ENCODE measurements around the gene REPIN1.

Gene REPIN1

DNA sequence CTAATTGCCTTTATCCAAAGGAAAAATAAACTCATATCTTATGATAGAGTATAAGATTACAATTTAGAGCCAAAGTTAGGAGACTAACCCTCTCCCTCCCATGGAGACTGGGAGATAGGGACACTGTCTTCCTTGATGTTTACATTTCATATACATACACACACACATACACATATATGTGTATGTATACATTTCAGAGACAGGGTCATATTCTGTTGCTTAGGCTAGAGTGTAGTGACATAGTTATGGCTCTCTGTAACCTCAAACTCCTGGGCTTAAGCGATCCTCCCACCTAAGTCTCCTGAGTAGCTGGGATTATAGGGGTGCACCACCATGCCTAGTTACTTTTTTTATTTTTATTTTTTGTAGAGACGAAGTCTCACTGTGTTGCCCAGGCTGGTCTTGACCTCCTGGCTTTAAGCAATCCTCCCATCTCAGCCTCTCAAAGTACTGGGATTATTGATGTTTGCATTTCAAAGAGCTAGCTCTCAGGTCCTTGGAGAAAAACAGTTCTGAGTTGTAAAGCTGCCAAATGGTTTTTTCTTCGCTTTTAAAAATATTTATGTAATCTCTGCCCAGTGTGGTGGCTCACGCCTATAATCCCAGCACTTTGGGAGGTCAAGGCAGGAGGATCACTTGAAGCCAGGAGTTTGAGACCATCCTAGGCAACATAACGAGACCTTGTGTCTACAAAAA, 8.1 kb upstream of the REPIN1 start:
- H3K4me3 ChIP-seq: no peak overlapping the region
- H3K9me3 ChIP-seq (ENCODE audit: low read depth, low read length): no peaks in the 10 kb centered on the region
- DNase-seq (ENCODE audit: low read depth, low spot score): no peak

DNA sequence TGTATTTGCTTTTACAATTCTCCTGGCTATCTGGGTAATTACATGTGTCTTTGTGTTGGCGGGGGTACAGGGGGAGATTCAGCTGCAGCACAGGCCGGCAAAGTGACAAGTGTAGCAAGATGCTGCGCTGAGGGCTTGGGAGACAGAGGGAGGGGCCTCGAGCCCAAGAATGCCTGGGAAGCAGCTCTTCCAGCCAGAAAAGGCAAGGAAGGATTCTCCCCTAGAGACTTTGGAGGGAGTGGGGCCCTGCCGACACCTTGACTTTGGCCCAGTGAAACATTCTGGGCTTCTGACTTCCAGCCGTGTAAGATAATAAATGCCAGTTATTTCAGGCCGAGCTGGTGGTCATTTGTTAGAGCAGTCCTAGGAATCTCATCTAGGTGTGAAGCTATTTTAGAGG, 7.2 kb upstream of the REPIN1 start:
- H3K9me3 ChIP-seq (ENCODE audit: low read depth, low read length): no peaks in the 10 kb centered on the region
- no peak overlapping the region for H3K27ac ChIP-seq
- no peaks in the 10 kb centered on the region for H3K36me3 ChIP-seq (ENCODE audit: insufficient read depth, low read length)
- no peak overlapping the region for H3K9ac ChIP-seq (ENCODE audit: insufficient read length)
- TF ChIP-seq FOXP2 (optimal IDR thresholded peaks at IDR 0.05; ENCODE audit: control extremely low read depth, extremely low read length, insufficient read depth): no peak
- no peak for TF ChIP-seq POLR2AphosphoS5 (IDR thresholded peaks at IDR 0.05; ENCODE audit: borderline replicate concordance, low read depth, low read length)
- no peak for TF ChIP-seq EZH2 (IDR thresholded peaks at IDR 0.05)
- no peak for DNase-seq (ENCODE audit: low read depth, low spot score)
- no peak overlapping the region for H3K4me3 ChIP-seq

More for the DNA sequence above, 8.1 kb upstream of the REPIN1 start:
- Histone ChIP-seq H3K27ac (no peak overlapping the region), H3K36me3 (ENCODE audit: insufficient read depth, low read length) (no peaks in the 10 kb centered on the region), H3K9ac (ENCODE audit: insufficient read length) (no peak overlapping the region)
- TF ChIP-seq FOXP2 (optimal IDR thresholded peaks at IDR 0.05; ENCODE audit: control extremely low read depth, extremely low read length, insufficient read depth) (no peak), EZH2 (IDR thresholded peaks at IDR 0.05) (no peak), POLR2AphosphoS5 (IDR thresholded peaks at IDR 0.05; ENCODE audit: borderline replicate concordance, low read depth, low read length) (no peak)

DNA sequence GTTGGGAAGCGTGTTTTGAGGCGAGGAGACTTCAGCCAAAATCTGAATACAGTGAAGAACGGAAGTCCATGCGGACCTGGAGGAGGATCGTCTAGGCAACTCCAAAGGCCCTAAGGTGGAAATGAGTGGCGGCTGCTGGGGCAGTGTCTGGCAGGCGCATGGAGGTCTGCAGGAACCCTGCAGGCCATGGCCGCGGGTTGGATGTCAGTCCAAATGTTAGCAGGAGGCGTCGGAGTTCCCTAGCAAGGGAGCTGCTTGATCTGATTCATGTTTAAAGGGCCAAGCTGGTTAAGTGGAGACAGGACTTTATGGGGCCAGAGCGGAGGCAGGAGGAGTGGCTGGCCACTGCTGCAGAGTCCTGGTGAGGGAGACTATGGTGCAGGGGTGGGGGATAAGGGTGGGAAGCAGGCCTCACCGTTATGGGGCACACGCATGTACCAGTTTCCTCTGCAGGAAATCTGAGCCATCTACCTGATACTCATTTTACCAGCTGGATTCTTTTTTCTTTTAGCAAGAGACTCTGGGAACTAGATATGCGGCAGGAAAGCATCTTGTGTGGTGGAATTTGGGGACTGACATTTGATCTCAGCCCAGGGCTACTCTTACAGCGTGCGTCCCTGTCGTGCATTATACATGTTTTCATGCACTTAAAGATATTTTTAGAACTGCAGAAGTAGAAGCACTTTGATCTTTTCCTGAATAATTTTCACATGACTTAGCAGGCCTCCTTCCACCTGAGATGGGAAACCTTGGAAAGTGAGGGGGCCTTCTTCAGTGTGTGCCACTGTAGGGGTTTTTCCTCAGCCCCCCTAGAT, 6.6 kb upstream of the REPIN1 start:
- no peaks in the 10 kb centered on the region for H3K36me3 ChIP-seq (ENCODE audit: insufficient read depth, low read length)
- H3K9ac ChIP-seq (ENCODE audit: insufficient read length): no peak overlapping the region
- H3K4me3 ChIP-seq: no peak overlapping the region
- H3K27ac ChIP-seq: no peak overlapping the region
- no peaks in the 10 kb centered on the region for H3K9me3 ChIP-seq (ENCODE audit: low read depth, low read length)
- TF ChIP-seq EZH2 (IDR thresholded peaks at IDR 0.05) (no peak), FOXP2 (optimal IDR thresholded peaks at IDR 0.05; ENCODE audit: control extremely low read depth, extremely low read length, insufficient read depth) (no peak), POLR2AphosphoS5 (IDR thresholded peaks at IDR 0.05; ENCODE audit: borderline replicate concordance, low read depth, low read length) (no peak)
- DNase-seq (ENCODE audit: low read depth, low spot score): no peak

DNA sequence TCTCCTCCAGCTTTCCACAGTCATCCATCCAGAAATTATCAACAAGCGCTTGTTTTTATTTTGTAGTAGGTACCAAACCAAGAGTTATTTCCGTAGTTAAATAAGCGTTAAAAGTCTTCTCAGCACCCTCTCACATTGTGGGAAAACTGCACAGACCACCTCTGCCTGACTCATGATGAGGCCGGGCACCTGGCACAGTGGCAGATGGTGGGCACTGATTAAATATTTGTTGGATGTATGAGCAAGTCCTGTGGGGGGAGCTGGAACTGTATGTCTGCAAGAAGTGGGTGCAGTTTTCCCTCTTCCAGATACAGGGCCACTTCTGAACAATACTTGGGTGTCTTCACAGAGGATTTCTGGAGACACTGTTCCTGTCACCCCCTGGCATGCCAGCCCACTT, 5.3 kb upstream of the REPIN1 start:
- H3K27ac ChIP-seq: no peak overlapping the region
- no peak overlapping the region for H3K9ac ChIP-seq (ENCODE audit: insufficient read length)
- no peaks in the 10 kb centered on the region for H3K36me3 ChIP-seq (ENCODE audit: insufficient read depth, low read length)
- H3K9me3 ChIP-seq (ENCODE audit: low read depth, low read length): no peaks in the 10 kb centered on the region
- no peak for TF ChIP-seq FOXP2 (optimal IDR thresholded peaks at IDR 0.05; ENCODE audit: control extremely low read depth, extremely low read length, insufficient read depth)
- no peak for TF ChIP-seq EZH2 (IDR thresholded peaks at IDR 0.05)
- no peak for TF ChIP-seq POLR2AphosphoS5 (IDR thresholded peaks at IDR 0.05; ENCODE audit: borderline replicate concordance, low read depth, low read length)
- H3K4me3 ChIP-seq: no peak overlapping the region
- DNase-seq (ENCODE audit: low read depth, low spot score): no peak

DNA sequence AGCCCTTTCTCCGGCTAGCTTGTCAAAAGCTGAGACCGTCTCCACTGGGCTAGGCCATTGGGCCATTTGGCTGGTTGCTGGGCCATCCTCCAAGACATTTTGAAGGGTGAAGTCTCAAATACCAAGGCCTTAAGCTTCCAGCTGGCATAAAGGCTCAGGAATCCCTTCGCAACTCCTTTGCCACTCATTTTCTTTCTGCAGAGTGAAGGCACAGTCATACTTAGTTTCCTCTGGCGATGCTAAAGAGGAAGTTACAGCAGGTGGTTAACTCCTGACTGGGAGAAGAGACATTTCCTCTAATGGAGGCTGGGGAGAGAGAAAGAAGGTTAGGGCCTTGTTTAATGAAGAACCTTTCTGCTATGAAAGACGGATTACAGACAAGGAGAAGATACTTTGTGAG, 4.8 kb upstream of the REPIN1 start:
- Histone ChIP-seq H3K36me3 (ENCODE audit: insufficient read depth, low read length) (no peaks in the 10 kb centered on the region), H3K27ac (no peak overlapping the region), H3K9me3 (ENCODE audit: low read depth, low read length) (no peaks in the 10 kb centered on the region), H3K9ac (ENCODE audit: insufficient read length) (no peak overlapping the region), H3K4me3 (no peak overlapping the region)
- no peak for DNase-seq (ENCODE audit: low read depth, low spot score)
- TF ChIP-seq FOXP2 (optimal IDR thresholded peaks at IDR 0.05; ENCODE audit: control extremely low read depth, extremely low read length, insufficient read depth) (no peak), POLR2AphosphoS5 (IDR thresholded peaks at IDR 0.05; ENCODE audit: borderline replicate concordance, low read depth, low read length) (no peak), EZH2 (IDR thresholded peaks at IDR 0.05) (no peak)

DNA sequence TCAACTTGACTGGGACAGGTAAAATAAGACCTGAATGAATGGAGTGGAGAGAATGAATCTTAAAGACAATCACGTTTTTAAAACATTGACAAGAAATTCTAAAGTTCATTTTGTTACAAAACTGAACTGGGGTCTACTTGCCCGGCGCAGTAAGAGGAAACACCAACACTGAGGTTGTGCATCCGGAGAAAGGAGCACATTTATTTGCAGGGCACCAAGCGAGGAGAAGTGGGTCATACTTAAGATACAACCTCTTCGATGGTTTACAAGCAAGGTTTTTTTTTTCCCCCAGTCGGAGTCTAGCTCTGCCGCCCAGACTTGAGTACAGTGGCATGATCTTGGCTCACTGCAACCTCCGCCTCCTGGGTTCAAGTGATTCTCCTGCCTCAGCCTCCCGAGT, 3.4 kb upstream of the REPIN1 start:
- no peak for DNase-seq (ENCODE audit: low read depth, low spot score)
- Histone ChIP-seq H3K27ac (no peak overlapping the region), H3K4me3 (no peak overlapping the region), H3K36me3 (ENCODE audit: insufficient read depth, low read length) (no peaks in the 10 kb centered on the region), H3K9me3 (ENCODE audit: low read depth, low read length) (no peaks in the 10 kb centered on the region), H3K9ac (ENCODE audit: insufficient read length) (no peak overlapping the region)
- no peak for TF ChIP-seq EZH2 (IDR thresholded peaks at IDR 0.05)
- TF ChIP-seq POLR2AphosphoS5 (IDR thresholded peaks at IDR 0.05; ENCODE audit: borderline replicate concordance, low read depth, low read length): no peak
- no peak for TF ChIP-seq FOXP2 (optimal IDR thresholded peaks at IDR 0.05; ENCODE audit: control extremely low read depth, extremely low read length, insufficient read depth)

DNA sequence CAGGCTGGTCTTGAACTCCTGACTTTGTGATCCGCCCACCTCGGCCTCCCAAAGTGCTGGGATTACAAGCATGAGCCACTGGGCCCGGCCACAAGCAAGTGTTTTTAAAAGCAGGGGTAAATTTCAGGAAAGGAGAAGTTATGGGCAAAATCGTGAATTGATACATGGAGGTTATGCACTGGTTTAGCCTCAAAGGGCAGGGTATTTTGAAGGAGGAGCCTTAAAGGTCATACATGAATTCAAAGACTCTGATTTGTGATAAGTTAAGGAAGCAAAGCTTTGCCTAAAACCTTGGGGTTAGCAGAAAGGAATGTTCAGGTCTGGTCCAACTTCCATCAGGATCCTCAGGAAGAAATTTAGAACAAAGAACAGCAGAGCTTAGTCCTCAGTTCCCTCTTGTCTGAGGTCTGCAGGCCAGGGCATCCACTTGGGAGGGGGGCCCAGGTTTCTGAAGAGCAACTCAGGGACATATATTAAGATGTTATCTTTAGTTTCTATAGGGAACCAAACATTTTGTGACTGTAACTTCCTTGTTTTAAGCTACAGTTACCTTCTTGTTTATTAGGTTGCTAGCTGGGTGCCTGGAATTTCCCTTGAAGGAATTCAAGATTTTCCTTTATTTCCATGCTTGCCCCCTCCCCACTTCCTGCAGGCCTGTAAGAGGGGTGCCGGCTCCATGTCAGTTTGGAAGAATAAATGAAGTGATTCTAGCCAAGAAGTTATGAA, 2.8 kb upstream of the REPIN1 start:
- no peaks in the 10 kb centered on the region for H3K36me3 ChIP-seq (ENCODE audit: insufficient read depth, low read length)
- DNase-seq (ENCODE audit: low read depth, low spot score): no peak
- TF ChIP-seq FOXP2 (optimal IDR thresholded peaks at IDR 0.05; ENCODE audit: control extremely low read depth, extremely low read length, insufficient read depth): no peak
- no peak for TF ChIP-seq POLR2AphosphoS5 (IDR thresholded peaks at IDR 0.05; ENCODE audit: borderline replicate concordance, low read depth, low read length)
- no peak for TF ChIP-seq EZH2 (IDR thresholded peaks at IDR 0.05)
- H3K9ac ChIP-seq (ENCODE audit: insufficient read length): no peak overlapping the region
- no peak overlapping the region for H3K4me3 ChIP-seq
- no peak overlapping the region for H3K27ac ChIP-seq
- H3K9me3 ChIP-seq (ENCODE audit: low read depth, low read length): no peaks in the 10 kb centered on the region

DNA sequence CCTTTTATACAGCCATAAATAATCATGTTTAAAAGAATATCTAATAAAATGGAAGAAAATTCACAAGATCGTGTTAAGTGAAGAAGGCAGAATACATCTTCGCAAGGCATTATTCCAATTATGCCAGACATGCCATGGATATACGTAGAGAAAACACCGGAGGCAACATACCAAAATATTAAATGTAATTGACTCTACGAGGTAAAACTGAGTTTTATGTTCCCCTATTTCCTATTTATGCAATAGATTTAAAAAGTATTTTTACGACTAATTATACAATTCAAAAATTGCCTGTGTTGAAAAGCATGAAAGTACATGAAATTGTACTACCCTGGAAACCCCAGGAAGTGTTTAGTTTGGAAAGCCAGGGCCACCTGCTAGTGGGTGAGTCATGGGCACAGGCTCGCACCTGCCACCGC, 936 bp upstream of the REPIN1 start:
- Histone ChIP-seq H3K36me3 (ENCODE audit: insufficient read depth, low read length) (no peaks in the 10 kb centered on the region), H3K9me3 (ENCODE audit: low read depth, low read length) (no peaks in the 10 kb centered on the region), H3K9ac (ENCODE audit: insufficient read length) (peak overlapping the region; percentile 83), H3K4me3 (peak overlapping the region; percentile 81), H3K27ac (no peak overlapping the region)
- TF ChIP-seq FOXP2 (optimal IDR thresholded peaks at IDR 0.05; ENCODE audit: control extremely low read depth, extremely low read length, insufficient read depth): no peak
- TF ChIP-seq EZH2 (IDR thresholded peaks at IDR 0.05): no peak
- TF ChIP-seq POLR2AphosphoS5 (IDR thresholded peaks at IDR 0.05; ENCODE audit: borderline replicate concordance, low read depth, low read length): no peak
- peak; percentile 72 for DNase-seq (ENCODE audit: low read depth, low spot score)

All from SK-N-MC (cell line).